ENCODE results near the gene SUDS3. TPM values are rescaled to one million over a fixed set of nuclear protein-coding genes. Genes with fewer than 3 reads are reported as not detected.

Gene SUDS3
- total and polyA plus RNA-seq, 2 donors (not counting 1 experiment from before 2014, with no cell fraction given): 12.1 to 53.9 TPM

DNA sequence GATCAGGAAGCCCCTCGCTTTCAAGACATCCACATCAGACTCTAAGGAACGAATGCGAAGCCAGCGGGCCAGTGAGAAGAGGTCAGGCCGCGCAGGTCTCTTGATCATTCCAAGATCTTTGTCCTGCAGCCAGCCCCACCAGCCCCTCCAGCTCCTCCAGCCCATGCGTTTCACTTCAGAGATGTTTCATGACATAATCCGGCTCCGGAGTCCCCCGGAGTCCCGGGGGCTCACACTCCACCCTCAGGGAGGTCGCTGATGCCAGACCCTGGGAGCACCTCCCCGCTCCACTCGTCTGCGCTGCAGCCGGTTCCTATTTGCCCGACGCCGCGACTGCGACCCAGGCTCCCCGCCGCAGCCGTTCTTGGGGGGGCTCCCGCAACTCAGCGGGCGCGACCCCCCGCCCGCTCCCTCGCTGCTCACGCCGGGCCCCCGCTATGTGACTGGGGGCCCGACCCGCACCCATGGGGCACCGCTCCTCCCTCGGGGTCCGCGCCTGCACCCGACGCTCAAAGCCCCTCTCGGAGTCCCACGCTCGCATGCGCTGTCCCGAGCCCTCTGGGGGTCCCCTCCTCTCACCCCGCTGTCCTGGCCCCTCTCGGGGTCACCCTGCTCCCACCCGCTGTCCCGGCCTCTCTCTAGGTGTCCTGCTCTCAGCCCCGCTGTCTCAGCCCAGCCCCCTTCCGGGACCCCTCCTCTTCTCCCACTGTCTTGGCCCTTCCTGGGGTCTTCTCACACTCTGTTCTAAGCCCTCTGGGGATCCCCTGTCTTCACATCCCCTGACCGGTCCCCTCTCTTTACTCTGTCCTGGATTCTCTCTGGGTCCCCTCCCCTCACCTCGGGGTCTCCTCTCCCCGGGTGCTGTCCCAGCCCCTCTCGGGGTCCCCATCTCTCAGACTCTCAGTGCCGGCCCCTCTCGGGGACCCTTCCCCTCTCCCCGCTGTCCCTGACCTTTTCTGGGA is 4.8 kb upstream of the SUDS3 start:
- POLR2A ChIA-PET: interaction anchor here (1.3 kb wide), 1 partner anchor 12 kb away, joined by 5 read pairs; no protein-coding TSS in a partner anchor
- ATAC-seq (ENCODE audit: low read depth) (no peak), DNase-seq (peak; percentile 46)
- under 1% methylated on average over 58 of the region's 60 CpGs for WGBS (ENCODE audit: insufficient coverage)
- peak overlapping the region; percentile 87 for H3K9ac ChIP-seq (ENCODE audit: low read length)
- H4K20me1 ChIP-seq (ENCODE audit: control insufficient read depth, insufficient read depth, low read length, poor library complexity, severe bottlenecking): peaks cover 25% of the 10 kb centered on the region
- H3K27ac ChIP-seq (ENCODE audit: low read length in 2 of 2): peak overlapping the region in 1 of 2 donors; percentile 71
- peak overlapping the region; percentile 87 for H3K4me2 ChIP-seq (replicated peaks; ENCODE audit: low read depth, low read length, poor library complexity, severe bottlenecking)
- no peaks in the 10 kb centered on the region for H3K9me3 ChIP-seq (ENCODE audit: control extremely low read depth in 1 of 3, control insufficient read depth in 2 of 3, insufficient read depth in 1 of 3, low read length in 2 of 3)
- peaks cover 70% of the 10 kb centered on the region for H3K79me2 ChIP-seq (ENCODE audit: control insufficient read depth, insufficient read depth, low read length)
- TF ChIP-seq CTCF (IDR thresholded peaks at IDR 0.05) (no peak), EZH2 (IDR thresholded peaks at IDR 0.05; ENCODE audit: borderline replicate concordance, insufficient read depth, low read depth, low read length, poor library complexity, severe bottlenecking) (no peak)
- H3K27ac Mint-ChIP-seq: no peak overlapping the region
- H3K4me3 ChIP-seq (ENCODE audit: control extremely low read depth in 1 of 5, extremely low read depth in 1 of 5, insufficient read depth in 1 of 5, low read depth in 2 of 5, low read length in 4 of 5): peak overlapping the region; percentile 66 to 92 (median 90)
- H3K27me3 ChIP-seq (replicated peaks in 1 of 4; ENCODE audit: control extremely low read depth in 1 of 4, control insufficient read depth in 3 of 4, insufficient read depth in 4 of 4, low read length in 3 of 4): no peaks in the 10 kb centered on the region
- intact Hi-C loops (cut with micrococcal nuclease): loop anchor here (5.0 kb wide), 1 partner anchor 69 kb away; no protein-coding TSS in a partner anchor
- H3K4me3 Mint-ChIP-seq: peak overlapping the region; percentile 84
- peaks cover 24 to 30% of the 10 kb centered on the region in 2 donors for H3K4me1 ChIP-seq (ENCODE audit: control insufficient read depth in 2 of 2, insufficient read depth in 2 of 2, low read length in 2 of 2)
- H3K36me3 ChIP-seq (replicated peaks in 1 of 2; ENCODE audit: control extremely low read depth in 1 of 2, control insufficient read depth in 1 of 2, extremely low read depth in 1 of 2, insufficient read depth in 2 of 2, low read length in 1 of 2): no peaks in the 10 kb centered on the region
- CTCF ChIA-PET: interaction anchor here (0.6 to 1.0 kb wide), 2 partner anchors 150 to 254 kb away, joined by 4 to 7 read pairs; no protein-coding TSS in a partner anchor
- H2AFZ ChIP-seq (ENCODE audit: insufficient read depth, low read depth, low read length, poor library complexity, severe bottlenecking): peak overlapping the region; percentile 93
- no peaks in the 10 kb centered on the region for H3K9me3 Mint-ChIP-seq (ENCODE audit: insufficient read depth)
- peaks cover 39% of the 10 kb centered on the region for H3K4me1 Mint-ChIP-seq
- no peaks in the 10 kb centered on the region for H3K27me3 Mint-ChIP-seq
